ENCODE results near the gene CYP4F22. TPM values are rescaled to one million over a fixed set of nuclear protein-coding genes. Genes with fewer than 3 reads are reported as not detected.

Gene CYP4F22
- total RNA-seq, 2 experiments from 2014 or later: 0.19 to 0.28 TPM

DNA sequence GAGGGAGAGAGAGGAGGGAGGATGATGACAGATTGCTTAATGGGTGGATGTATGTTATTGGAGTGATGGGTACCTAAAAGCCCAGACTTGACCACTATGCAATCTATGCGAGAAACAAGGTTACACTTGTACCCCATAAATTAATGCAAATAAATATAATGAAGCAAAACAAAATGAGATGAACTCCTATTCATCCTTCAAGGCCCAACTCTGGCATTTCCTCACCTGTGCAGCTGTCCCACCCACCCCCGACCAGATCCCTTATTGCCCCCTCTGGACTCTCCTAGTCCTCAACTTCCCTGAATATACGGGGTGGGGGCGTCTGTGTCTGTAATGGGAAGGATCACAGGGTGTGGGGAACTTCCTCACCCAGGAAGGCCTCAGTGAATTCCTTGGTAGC lies 33.2 kb upstream of the CYP4F22 start:
- TF ChIP-seq, protein P1, sequence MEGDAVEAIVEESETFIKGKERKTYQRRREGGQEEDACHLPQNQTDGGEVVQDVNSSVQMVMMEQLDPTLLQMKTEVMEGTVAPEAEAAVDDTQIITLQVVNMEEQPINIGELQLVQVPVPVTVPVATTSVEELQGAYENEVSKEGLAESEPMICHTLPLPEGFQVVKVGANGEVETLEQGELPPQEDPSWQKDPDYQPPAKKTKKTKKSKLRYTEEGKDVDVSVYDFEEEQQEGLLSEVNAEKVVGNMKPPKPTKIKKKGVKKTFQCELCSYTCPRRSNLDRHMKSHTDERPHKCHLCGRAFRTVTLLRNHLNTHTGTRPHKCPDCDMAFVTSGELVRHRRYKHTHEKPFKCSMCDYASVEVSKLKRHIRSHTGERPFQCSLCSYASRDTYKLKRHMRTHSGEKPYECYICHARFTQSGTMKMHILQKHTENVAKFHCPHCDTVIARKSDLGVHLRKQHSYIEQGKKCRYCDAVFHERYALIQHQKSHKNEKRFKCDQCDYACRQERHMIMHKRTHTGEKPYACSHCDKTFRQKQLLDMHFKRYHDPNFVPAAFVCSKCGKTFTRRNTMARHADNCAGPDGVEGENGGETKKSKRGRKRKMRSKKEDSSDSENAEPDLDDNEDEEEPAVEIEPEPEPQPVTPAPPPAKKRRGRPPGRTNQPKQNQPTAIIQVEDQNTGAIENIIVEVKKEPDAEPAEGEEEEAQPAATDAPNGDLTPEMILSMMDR (IDR thresholded peaks at IDR 0.05): no peak
- ChIA-PET CTCF (interaction anchor here (1.6 kb wide), 1 partner anchor 80 kb away, joined by 3 read pairs; no protein-coding TSS in a partner anchor), POLR2A (no interaction called here)
- H3K9me3 ChIP-seq (ENCODE audit: control insufficient read depth in 1 of 2, insufficient read depth in 1 of 2, low read length in 2 of 2): peaks cover 0 to 9% of the 10 kb centered on the region in 2 experiments
- Mint-ChIP-seq H3K27ac (no peak overlapping the region), H3K9me3 (no peaks in the 10 kb centered on the region), H3K27me3 (no peaks in the 10 kb centered on the region), H3K4me1 (ENCODE audit: low read depth) (peaks cover 38% of the 10 kb centered on the region), H3K36me3 (ENCODE audit: low read depth) (no peaks in the 10 kb centered on the region), H3K4me3 (no peak overlapping the region)
- H3K27me3 ChIP-seq (ENCODE audit: control insufficient read depth in 1 of 2, insufficient read depth in 2 of 2, low read length in 2 of 2): no peaks in the 10 kb centered on the region
- H3K36me3 ChIP-seq (ENCODE audit: insufficient read depth, low read length): no peaks in the 10 kb centered on the region
- ATAC-seq (ENCODE audit: poor library complexity) (no peak), DNase-seq (no peak)
- H3K4me3 ChIP-seq (ENCODE audit: low read length): no peak overlapping the region
- intact Hi-C loops (cut with DNase I, micrococcal nuclease): loop anchor here in 1 of 2 experiments (5.0 kb wide), 1 partner anchor 57 kb away; no protein-coding TSS in a partner anchor
- no peak overlapping the region for H3K27ac ChIP-seq (ENCODE audit: low read depth in 1 of 2, low read length in 2 of 2)
- peaks cover 35% of the 10 kb centered on the region for H3K4me1 ChIP-seq (ENCODE audit: insufficient read depth, low read length)

DNA sequence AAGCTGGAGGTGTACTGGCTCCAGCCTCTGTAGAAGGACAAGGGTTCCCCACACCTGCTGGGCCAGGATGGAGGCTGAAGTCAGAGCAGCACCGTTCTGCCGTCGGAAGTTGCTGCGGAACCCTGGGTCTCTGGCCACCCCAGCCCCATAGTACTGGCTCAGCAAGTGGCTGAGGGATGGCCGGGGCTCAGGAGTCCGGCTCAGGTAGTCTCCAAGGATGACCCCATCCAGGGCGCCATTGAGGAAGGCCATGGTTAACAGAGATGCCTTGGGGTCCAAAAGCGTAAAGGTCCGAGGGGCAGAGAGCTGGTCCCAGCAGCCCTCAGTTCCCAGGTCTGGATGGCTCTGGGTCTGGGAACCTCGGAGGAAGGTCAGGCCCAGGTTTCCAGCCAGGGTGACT lies 32.7 kb upstream of the CYP4F22 start:
- Mint-ChIP-seq H3K9me3 (no peaks in the 10 kb centered on the region), H3K27me3 (no peaks in the 10 kb centered on the region), H3K4me3 (no peak overlapping the region), H3K4me1 (ENCODE audit: low read depth) (peaks cover 41% of the 10 kb centered on the region), H3K36me3 (ENCODE audit: low read depth) (no peaks in the 10 kb centered on the region), H3K27ac (no peak overlapping the region)
- POLR2A ChIA-PET: no interaction called here
- Histone ChIP-seq H3K36me3 (ENCODE audit: insufficient read depth, low read length) (no peaks in the 10 kb centered on the region), H3K9me3 (ENCODE audit: control insufficient read depth in 1 of 2, insufficient read depth in 1 of 2, low read length in 2 of 2) (peaks cover 0 to 9% of the 10 kb centered on the region in 2 experiments), H3K4me1 (ENCODE audit: insufficient read depth, low read length) (peaks cover 37% of the 10 kb centered on the region), H3K4me3 (ENCODE audit: low read length) (no peak overlapping the region), H3K27me3 (ENCODE audit: control insufficient read depth in 1 of 2, insufficient read depth in 2 of 2, low read length in 2 of 2) (no peaks in the 10 kb centered on the region), H3K27ac (ENCODE audit: low read depth in 1 of 2, low read length in 2 of 2) (no peak overlapping the region)
- intact Hi-C loops (cut with DNase I, micrococcal nuclease): loop anchor here in 1 of 2 experiments (5.0 kb wide), 1 partner anchor 57 kb away; no protein-coding TSS in a partner anchor
- TF ChIP-seq, protein P1 (IDR thresholded peaks at IDR 0.05): no peak
- ATAC-seq (ENCODE audit: poor library complexity) (no peak), DNase-seq (no peak)
- CTCF ChIA-PET: interaction anchor here (1.6 kb wide), 1 partner anchor 80 kb away, joined by 3 read pairs; no protein-coding TSS in a partner anchor

DNA sequence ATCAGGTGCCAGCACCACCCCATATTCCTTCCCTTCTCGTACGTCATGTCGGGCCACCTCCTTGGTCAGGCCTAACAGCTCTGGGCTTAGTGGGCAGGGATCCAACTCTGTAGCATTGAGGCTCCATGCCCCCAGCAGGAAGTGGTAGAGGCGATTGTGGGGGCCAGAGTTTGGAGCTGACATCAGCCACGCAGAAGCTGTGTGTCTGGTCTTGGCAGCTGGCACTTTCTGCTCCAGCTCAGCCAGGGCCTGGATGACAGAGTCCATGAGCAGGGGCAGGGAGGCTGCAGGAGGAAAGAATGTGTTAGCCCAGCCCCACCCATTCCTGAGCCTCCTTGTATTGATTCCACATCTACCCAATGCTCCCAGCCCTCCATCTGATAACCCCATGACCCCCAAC lies 32.0 kb upstream of the CYP4F22 start:
- no peaks in the 10 kb centered on the region for H3K36me3 Mint-ChIP-seq (ENCODE audit: low read depth)
- Histone ChIP-seq H3K4me1 (ENCODE audit: insufficient read depth, low read length) (peaks cover 37% of the 10 kb centered on the region), H3K36me3 (ENCODE audit: insufficient read depth, low read length) (no peaks in the 10 kb centered on the region), H3K27me3 (ENCODE audit: control insufficient read depth in 1 of 2, insufficient read depth in 2 of 2, low read length in 2 of 2) (no peaks in the 10 kb centered on the region), H3K9me3 (ENCODE audit: control insufficient read depth in 1 of 2, insufficient read depth in 1 of 2, low read length in 2 of 2) (peaks cover 0 to 9% of the 10 kb centered on the region in 2 experiments), H3K27ac (ENCODE audit: low read depth in 1 of 2, low read length in 2 of 2) (no peak overlapping the region), H3K4me3 (ENCODE audit: low read length) (no peak overlapping the region)
- H3K4me3 Mint-ChIP-seq: no peak overlapping the region
- no peaks in the 10 kb centered on the region for H3K9me3 Mint-ChIP-seq
- TF ChIP-seq, protein P1 (IDR thresholded peaks at IDR 0.05): no peak
- intact Hi-C loops (cut with DNase I, micrococcal nuclease): loop anchor here in 1 of 2 experiments (5.0 kb wide), 1 partner anchor 56 kb away; no protein-coding TSS in a partner anchor
- H3K27ac Mint-ChIP-seq: no peak overlapping the region
- ChIA-PET CTCF (interaction anchor here (1.6 kb wide), 1 partner anchor 79 kb away, joined by 3 read pairs; no protein-coding TSS in a partner anchor), POLR2A (interaction anchor here (2.6 to 3.4 kb wide), 2 partner anchors 13 to 75 kb away, joined by 7 to 17 read pairs; partner anchors contain the start of gene RASAL3)
- no peaks in the 10 kb centered on the region for H3K27me3 Mint-ChIP-seq
- H3K4me1 Mint-ChIP-seq (ENCODE audit: low read depth): peaks cover 41% of the 10 kb centered on the region
- no peak for DNase-seq
- ATAC-seq (ENCODE audit: poor library complexity): no peak
